GM06990 (cell line): ENCODE results near the gene ENC1.

Experiments
- DNase-seq: peaks from one replicate; pipeline ENCODE4 v3.0.0-alpha.2; 2011; ENCODE audit not compliant: insufficient read length; ENCODE audit errors: extremely low read depth
- H3K27me3 ChIP-seq: replicated peaks from 2 replicates; pipeline ENCODE4 v1.6.0; 2011; ENCODE audit warnings: low read length; ENCODE audit not compliant: control insufficient read depth, insufficient read depth
- H3K36me3 ChIP-seq: 2 replicates; pipeline ENCODE4 v1.5.1; 2011; ENCODE audit warnings: low read length; ENCODE audit not compliant: control insufficient read depth, insufficient read depth
- H3K4me3 ChIP-seq: replicated peaks from 2 replicates; pipeline ENCODE4 v1.5.1; 2011; ENCODE audit warnings: low read depth, mild to moderate bottlenecking, control low read depth, low read length
- CTCF ChIP-seq: IDR thresholded peaks from 2 replicates; pipeline ENCODE4 v1.5.1; 2011; ENCODE audit warnings: low read length, control low read depth, mild to moderate bottlenecking, inconsistent platforms; ENCODE audit not compliant: insufficient read depth, poor library complexity, severe bottlenecking

ENC1 gene

GRCh38 chr5:74652576-74652975 lies 12.0 kb upstream of the ENC1 start:
- no peak for TF ChIP-seq CTCF
- Histone ChIP-seq H3K27me3 (no peaks in the 10 kb centered on the region; the same call in none of the 2 replicates), H3K4me3 (no peak overlapping the region)

GRCh38 chr5:74651710-74652109 lies 11.2 kb upstream of the ENC1 start:
- no peaks in the 10 kb centered on the region; the same call in 1 of the 2 replicates for H3K27me3 ChIP-seq
- DNase-seq = no peak
- H3K4me3 ChIP-seq = no peak overlapping the region
- H3K36me3 ChIP-seq = no peaks in the 10 kb centered on the region
- no peak for TF ChIP-seq CTCF

More at GRCh38 chr5:74652576-74652975, 12.0 kb upstream of the ENC1 start:
- DNase-seq = no peak
- no peaks in the 10 kb centered on the region for H3K36me3 ChIP-seq

GRCh38 chr5:74649421-74649973 lies 9.0 kb upstream of the ENC1 start:
- H3K36me3 ChIP-seq = no peaks in the 10 kb centered on the region
- H3K27me3 ChIP-seq = no peaks in the 10 kb centered on the region; the same call in 1 of the 2 replicates
- H3K4me3 ChIP-seq = no peak overlapping the region
- DNase-seq = no peak
- no peak for TF ChIP-seq CTCF

- no peaks in the 10 kb centered on the region for H3K27me3 ChIP-seq
- DNase-seq = no peak
- H3K36me3 ChIP-seq = no peaks in the 10 kb centered on the region
- peak; percentile 59 for TF ChIP-seq CTCF
- no peak overlapping the region for H3K4me3 ChIP-seq
Measured at GRCh38 chr5:74648835-74649293, 8.3 kb upstream of the ENC1 start.

GRCh38 chr5:74647096-74647495 lies 6.6 kb upstream of the ENC1 start:
- Histone ChIP-seq H3K27me3 (no peaks in the 10 kb centered on the region), H3K4me3 (no peak overlapping the region), H3K36me3 (no peaks in the 10 kb centered on the region)
- DNase-seq = no peak
- no peak for TF ChIP-seq CTCF

- no peak for TF ChIP-seq CTCF
- Histone ChIP-seq H3K4me3 (no peak overlapping the region), H3K27me3 (no peaks in the 10 kb centered on the region), H3K36me3 (no peaks in the 10 kb centered on the region)
- DNase-seq = no peak
Measured at GRCh38 chr5:74643111-74643562, 2.6 kb upstream of the ENC1 start.
